NCI-H345 treated with DMSO at 0.1 percent for 48 hours (cell line): ENCODE data around the gene TLR8.

Experiments used
- DNase-seq: peaks from one replicate; lab custom pipeline; 2025; ENCODE audit not compliant: unreplicated experiment; lab: John Stamatoyannopoulos, UW

Gene TLR8

DNA sequence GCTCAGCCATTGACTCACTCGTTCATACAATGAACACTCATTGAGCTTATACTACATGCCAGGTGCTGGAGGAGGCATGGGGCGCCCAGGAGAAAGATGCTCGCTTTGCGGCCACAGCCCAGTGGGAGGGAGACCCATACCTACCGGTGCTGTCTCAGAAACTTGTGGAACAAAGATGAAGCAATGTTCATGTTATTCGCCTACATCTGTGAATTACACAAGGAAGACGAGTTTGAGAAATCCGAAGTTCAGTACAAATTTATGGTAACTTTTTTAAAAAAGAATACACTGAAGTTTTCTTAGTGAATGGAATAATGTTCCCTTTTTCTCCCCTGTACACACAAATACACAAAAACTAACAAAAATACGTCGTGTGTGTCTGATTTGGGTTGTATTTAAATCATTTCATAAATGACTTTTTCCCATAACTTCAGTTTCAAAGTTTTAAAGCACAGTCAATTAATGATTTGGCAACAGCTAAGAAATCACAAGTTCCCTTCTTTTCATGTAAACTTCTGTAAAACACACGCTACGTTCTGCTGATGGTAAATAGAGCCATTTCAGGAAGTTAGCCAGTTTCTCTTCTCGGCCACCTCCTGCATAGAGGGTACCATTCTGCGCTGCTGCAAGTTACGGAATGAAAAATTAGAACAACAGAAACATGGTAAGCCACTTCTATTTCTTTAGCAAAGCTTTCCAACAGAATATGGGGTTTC lies at the start of gene TLR8:
TSS of gene TLR8 (plus strand) at position 575 of the 716 bp plus-strand sequence. CDS start at position 662, 87 bp downstream.
- DNase-seq = no peak

GRCh38 chrX:12865359-12865758 lies 41.1 kb upstream of the TLR8 start:
- DNase-seq = no peak

DNA sequence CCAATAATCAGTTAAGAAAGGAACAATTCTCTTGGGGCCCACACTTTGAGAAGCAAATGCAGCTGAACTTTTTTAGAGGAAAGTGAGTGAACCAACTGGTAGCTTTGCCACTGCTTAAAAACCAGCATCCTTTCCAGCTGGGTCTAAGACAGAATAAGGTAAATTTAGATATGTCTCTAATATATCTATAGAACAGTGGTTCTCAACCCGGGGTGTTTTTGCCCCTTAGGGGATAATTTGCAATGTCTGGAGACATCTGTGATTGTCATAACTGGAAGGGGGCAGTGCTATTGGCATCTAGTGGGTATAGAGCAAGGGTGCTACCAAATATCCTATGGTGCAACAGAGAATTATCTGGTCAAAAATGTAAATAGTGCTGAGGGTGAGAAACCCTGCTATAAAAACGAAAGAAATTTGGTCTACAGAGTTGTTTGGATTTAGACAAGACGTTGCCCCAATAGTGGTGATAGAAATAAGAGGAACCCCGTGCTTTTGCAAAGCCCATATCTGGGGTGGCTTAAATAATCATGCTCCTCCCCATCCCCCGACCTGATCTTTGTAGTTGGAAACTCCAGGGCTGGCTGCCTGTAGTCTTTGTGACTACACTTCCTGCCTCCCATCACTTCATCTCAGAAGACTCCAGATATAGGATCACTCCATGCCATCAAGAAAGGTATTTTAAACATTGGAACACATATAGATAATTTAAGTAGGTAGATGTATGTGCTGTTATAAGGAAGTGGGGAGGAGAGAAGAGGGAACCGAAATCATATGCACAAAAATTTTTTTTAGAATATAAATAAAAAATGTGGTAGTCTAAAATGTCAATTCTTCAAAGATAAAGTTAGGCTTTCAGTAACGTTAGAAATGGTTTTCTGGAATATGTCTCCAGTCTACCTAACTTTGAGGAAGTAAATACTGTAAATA lies 39.7 kb upstream of the TLR8 start, which contains the start of gene TLR7:
TSS of gene TLR7 (plus strand) at position 622 of the 927 bp plus-strand sequence. CDS start 507 bp downstream, outside the sequence.
- DNase-seq = no peak

DNA sequence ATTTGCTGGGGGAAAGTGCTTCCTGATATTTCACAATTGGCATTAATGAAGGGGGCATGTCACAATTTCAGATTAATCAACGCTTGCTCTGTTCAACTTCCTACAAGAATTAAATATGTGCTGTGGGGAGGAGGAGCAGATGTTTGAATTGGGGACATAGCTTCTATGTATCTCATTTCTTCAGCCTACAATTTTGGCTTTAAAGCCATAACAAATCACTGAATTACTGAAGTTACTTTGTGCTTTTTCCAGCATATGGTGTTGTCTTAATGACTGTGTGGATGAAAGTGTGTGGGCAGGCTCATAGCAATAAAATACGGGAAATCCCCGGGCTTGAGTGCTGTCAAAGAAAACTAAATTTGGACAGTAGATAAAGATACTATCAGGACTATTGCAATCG lies 38.7 kb upstream of the TLR8 start:
- DNase-seq = no peak

GRCh38 chrX:12868747-12869146 lies 37.7 kb upstream of the TLR8 start:
- DNase-seq = no peak

- no peak for DNase-seq
These were observed 35.2 kb upstream of the TLR8 start for GRCh38 chrX:12871257-12871656.

GRCh38 chrX:12872741-12873140 lies 33.7 kb upstream of the TLR8 start:
- DNase-seq = no peak

DNA sequence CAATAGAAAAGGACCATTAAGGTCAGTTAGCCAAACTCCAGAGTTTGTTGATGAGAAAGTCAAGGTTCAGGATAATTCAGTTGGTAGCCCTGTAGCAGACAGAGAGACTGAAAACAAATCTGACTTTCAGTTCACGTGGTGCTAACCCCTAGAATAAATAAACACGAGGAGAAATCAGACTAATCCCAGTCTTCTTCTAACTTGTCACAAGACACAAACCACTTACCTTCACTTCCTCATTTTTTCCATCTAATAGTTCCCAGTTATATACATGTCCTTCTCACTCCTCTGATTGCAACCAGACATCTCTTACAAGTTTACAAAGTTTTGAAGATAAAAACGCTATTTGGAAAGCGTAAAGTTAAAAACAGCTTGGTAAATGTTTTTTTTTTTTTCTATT lies 31.8 kb upstream of the TLR8 start:
- DNase-seq = no peak

DNA sequence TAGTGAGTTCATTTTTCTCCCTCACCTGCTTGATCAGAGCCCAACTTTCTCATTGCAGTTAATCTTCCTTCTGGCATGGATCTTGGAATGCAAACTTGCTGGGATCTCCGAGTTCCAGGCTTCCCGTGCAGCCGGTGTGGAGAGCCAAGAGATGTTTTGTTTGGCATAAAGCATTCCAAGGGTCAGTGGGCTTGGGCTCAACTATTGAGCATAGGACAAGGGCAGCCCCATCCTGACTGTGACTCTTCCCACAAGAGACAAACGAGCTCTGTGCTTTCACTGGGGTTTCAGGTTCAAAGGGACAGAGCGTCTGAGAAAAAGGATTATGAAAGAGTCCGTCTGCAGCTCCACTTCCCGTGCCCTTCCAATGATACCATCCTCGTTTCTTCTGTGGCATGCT lies 29.0 kb upstream of the TLR8 start:
- DNase-seq = no peak

DNA sequence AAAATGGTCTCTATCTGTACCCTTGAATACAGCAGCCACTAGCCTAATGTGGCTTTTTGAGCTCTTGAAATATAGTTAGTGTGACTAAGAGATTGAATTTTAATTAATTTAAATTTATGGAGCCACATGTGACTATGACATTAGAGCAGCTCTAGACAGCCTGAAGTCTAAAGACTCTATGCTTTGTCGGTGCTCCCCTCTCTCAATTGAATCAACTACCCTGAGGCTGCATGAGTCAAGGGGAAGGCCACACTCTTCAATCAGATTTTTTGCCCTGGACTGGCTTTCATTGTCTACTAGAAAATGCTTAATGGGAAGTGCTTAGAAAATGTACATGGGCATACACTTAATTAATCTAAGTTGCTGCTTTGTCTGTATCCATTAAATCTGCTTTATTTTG lies 27.9 kb upstream of the TLR8 start:
- no peak for DNase-seq

- DNase-seq = no peak
These were observed 24.5 kb upstream of the TLR8 start for GRCh38 chrX:12881914-12882313.

- DNase-seq = no peak
These were observed 20.9 kb upstream of the TLR8 start for GRCh38 chrX:12885508-12885907.

GRCh38 chrX:12886545-12886944 lies 19.9 kb upstream of the TLR8 start:
- DNase-seq = no peak

GRCh38 chrX:12887141-12887540 lies 19.3 kb upstream of the TLR8 start:
- DNase-seq = no peak

GRCh38 chrX:12887767-12888166 lies 18.7 kb upstream of the TLR8 start:
- no peak for DNase-seq

DNA sequence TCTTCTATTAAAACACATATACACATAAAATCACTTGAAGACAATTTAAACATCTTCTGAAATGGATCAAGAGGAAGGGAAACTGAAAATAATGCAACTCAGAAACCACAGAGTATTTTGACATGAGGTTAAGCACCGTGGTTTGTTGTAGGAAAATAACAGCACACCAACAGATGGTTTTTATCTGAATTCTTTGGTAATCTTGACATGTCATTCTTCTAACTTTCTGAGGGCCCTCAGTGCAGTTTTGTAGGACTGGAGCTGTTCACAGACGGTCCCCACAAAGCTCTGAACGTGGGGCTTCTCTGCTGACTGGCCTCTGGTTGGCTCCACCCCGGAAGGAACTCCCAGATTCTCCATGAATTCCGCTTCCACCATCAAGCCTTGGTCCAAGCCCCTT lies 16.0 kb upstream of the TLR8 start:
- no peak for DNase-seq

GRCh38 chrX:12891171-12891570 lies 15.2 kb upstream of the TLR8 start:
- no peak for DNase-seq

DNA sequence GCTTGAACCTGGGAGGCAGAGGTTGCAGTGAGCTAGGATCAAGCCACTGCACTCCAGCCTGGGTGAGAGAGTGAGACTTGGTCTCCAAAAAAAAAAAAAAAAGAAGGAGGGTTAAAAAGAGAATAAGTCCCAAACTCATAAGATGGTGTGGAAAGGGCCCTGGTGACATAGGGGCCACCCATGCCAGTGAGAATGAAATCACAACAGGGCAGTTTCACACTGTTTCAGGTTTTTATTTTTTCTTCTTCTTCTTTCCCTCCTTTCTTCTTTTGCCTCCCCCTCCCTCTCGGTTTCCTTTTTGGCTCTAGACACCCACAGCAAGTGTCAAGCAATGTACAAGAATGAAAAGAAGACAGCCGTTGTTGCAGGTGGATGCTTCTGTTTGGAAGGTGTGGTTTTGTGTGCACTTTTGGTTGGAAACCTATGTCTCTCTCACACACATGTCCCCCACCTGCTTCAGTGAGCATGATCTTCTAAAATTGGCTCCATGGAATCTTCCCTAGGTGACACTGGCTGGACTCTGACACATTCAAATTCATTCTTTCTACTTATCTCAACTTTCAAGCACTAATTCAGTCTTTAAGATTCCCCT lies 14.4 kb upstream of the TLR8 start:
- no peak for DNase-seq

DNA sequence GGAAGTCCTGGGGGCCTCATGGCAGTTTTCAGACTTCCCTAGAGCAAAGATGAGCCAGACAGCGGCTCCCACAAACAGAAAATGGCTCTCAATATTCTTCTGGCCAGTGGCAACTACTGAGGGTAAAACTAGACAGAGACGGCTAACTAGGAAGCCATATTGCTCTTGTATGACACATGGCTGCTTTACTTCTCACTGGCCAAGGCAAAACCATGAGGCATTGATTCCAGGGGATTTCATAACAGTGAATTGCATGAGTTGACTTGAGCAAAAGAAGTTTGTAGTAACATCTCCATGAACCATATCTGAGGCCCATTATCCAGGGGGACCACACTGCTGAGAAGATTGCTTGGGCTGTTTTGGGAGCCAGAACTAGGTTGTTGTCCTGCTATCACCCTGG lies 13.7 kb upstream of the TLR8 start:
- DNase-seq = no peak

DNA sequence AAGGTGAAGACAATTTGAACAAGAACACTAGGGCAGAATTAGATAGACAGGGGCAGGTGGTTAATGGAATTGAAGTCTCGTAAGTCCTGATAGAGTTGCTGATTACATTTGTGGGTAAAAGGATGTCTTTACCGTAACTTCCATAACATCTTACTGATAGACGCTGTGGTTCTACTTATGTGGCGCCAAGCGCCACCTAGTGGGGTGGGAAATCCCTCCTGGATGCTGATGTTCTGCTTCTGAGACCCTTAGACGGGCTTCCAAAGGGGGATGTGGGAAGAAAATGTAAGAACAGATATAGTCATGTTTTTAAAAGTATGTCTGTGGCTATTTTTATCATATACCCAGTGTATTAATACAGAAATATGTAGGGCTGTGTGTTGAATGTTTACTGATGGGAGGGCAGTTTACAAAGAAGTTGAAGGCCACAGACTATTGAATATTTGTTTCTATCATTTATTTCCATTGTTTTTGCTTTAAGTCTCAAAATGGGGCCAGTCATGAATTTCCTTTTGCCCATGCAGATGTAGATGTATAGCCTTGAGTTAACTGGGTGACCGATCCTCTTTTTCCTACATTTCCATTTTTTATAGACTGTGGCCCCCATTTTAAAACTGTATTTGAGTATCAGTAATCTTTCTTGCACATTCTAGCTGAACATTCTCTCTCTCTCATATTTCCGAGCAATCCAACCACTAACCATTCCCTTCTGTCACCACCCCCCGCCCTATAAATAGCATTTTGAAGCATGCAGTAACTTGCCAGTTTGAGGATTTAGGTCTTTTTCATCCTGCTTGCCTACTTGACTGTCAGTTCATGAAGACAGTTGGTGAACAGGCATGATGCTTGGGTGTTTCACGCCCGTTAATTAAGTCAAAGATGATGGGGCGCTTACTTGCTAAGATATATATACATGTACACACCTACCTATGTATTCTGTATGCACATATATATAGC lies 12.1 kb upstream of the TLR8 start:
- no peak for DNase-seq

DNA sequence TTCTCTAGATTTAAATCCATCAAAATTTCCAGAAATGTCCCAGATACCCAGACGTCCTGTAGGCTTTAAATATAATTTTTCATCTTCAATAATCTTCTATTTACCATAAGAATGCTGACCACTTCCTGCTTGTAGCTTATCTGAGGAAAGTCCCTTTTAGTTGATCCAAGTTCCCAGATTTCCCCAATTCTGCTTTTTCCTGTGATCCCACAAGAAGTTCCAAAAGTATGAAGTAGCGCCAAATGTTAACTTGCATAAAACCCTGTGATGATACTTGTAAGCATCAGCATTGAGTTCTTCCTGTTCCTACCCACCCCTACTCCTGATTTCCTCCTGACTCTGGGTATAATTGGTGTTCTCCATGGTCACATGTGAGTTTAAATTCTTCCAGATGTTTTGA lies 10.6 kb upstream of the TLR8 start:
- no peak for DNase-seq
